ENCODE results near the gene ZP3.

GRCh38 chr7:76381814-76382213 is 42.9 kb upstream of the ZP3 start:
- TF ChIP-seq CTCF (IDR thresholded peaks at IDR 0.05; ENCODE audit: borderline replicate concordance, extremely low read depth, low read length, poor library complexity, severe bottlenecking) (no peak), EZH2 (IDR thresholded peaks at IDR 0.05; ENCODE audit: borderline replicate concordance, low read depth, low read length, severe bottlenecking) (no peak)
